Measurements from ENCODE around the gene SMIM44.
"Not testable (repeated sequence)": the region's sequence is repeated elsewhere in the genome, so short reads cannot be mapped to it uniquely, and the experiment has no call there.

Gene SMIM44

GRCh38 chr19:3454656-3455392 is 28.4 kb downstream of the SMIM44 start:
- ATAC-seq: no peak
- TF ChIP-seq ESRRG (CRISPR knock-in tag; IDR thresholded peaks at IDR 0.05) (no peak), PPARA (CRISPR knock-in tag; IDR thresholded peaks at IDR 0.05; ENCODE audit: borderline replicate concordance) (no peak), TOX (CRISPR knock-in tag; IDR thresholded peaks at IDR 0.05; ENCODE audit: borderline replicate concordance) (no peak), PATZ1 (CRISPR knock-in tag; IDR thresholded peaks at IDR 0.05; ENCODE audit: borderline replicate concordance) (no peak), POU6F1 (CRISPR knock-in tag; IDR thresholded peaks at IDR 0.05; ENCODE audit: borderline replicate concordance, low read depth) (no peak), CSRNP3 (CRISPR knock-in tag; IDR thresholded peaks at IDR 0.05) (no peak), ZC3H10 (CRISPR knock-in tag; IDR thresholded peaks at IDR 0.05) (no peak), ZNF70 (CRISPR knock-in tag; IDR thresholded peaks at IDR 0.05) (no peak), SNAI2 (CRISPR knock-in tag; IDR thresholded peaks at IDR 0.05) (no peak)

- TF ChIP-seq ZNF565 (CRISPR knock-in tag; conservative IDR thresholded peaks at IDR 0.05; ENCODE audit: low read depth): no peak
- ATAC-seq: no peak
Measured at GRCh38 chr19:3453840-3454239, 29.4 kb downstream of the SMIM44 start.

GRCh38 chr19:3452942-3453214 is 30.4 kb downstream of the SMIM44 start:
- not testable (repeated sequence) for ATAC-seq

- no peak for TF ChIP-seq ZNF70 (CRISPR knock-in tag; IDR thresholded peaks at IDR 0.05)
- no peak for ATAC-seq
Measured at GRCh38 chr19:3452171-3452941, 30.9 kb downstream of the SMIM44 start.

GRCh38 chr19:3451451-3451866 is 31.8 kb downstream of the SMIM44 start:
- TF ChIP-seq ZC3H10 (CRISPR knock-in tag; IDR thresholded peaks at IDR 0.05) (no peak), POU6F1 (CRISPR knock-in tag; IDR thresholded peaks at IDR 0.05; ENCODE audit: borderline replicate concordance, low read depth) (no peak), ZFP3 (CRISPR knock-in tag; IDR thresholded peaks at IDR 0.05) (no peak), ZNF70 (CRISPR knock-in tag; IDR thresholded peaks at IDR 0.05) (no peak), ZNF8 (CRISPR knock-in tag; IDR thresholded peaks at IDR 0.05) (no peak), ARNTL (CRISPR knock-in tag; IDR thresholded peaks at IDR 0.05; ENCODE audit: borderline replicate concordance, low read depth) (no peak), CSRNP3 (CRISPR knock-in tag; IDR thresholded peaks at IDR 0.05) (no peak), ISL1 (CRISPR knock-in tag; IDR thresholded peaks at IDR 0.05) (no peak), TSHZ2 (CRISPR knock-in tag; IDR thresholded peaks at IDR 0.05) (no peak), ZNF565 (CRISPR knock-in tag; conservative IDR thresholded peaks at IDR 0.05; ENCODE audit: low read depth) (no peak), BACH2 (CRISPR knock-in tag; IDR thresholded peaks at IDR 0.05; ENCODE audit: borderline replicate concordance) (no peak), RARB (CRISPR knock-in tag; IDR thresholded peaks at IDR 0.05) (no peak), TOX (CRISPR knock-in tag; IDR thresholded peaks at IDR 0.05; ENCODE audit: borderline replicate concordance) (no peak), ZFP30 (CRISPR knock-in tag; IDR thresholded peaks at IDR 0.05) (no peak), ESRRG (CRISPR knock-in tag; IDR thresholded peaks at IDR 0.05) (no peak)
- no peak for ATAC-seq

Measured in SK-N-SH treated with all-trans-retinoic acid at 6 μM for 48 hours (cell line).